ENCODE measurements around the gene GSAP. TPM values are rescaled to one million over a fixed set of nuclear protein-coding genes. Genes with fewer than 3 reads are reported as not detected.

The GSAP gene
- total and polyA plus RNA-seq, 2 donors (not counting 1 experiment from before 2014, with no cell fraction given): 140 to 207 TPM

DNA sequence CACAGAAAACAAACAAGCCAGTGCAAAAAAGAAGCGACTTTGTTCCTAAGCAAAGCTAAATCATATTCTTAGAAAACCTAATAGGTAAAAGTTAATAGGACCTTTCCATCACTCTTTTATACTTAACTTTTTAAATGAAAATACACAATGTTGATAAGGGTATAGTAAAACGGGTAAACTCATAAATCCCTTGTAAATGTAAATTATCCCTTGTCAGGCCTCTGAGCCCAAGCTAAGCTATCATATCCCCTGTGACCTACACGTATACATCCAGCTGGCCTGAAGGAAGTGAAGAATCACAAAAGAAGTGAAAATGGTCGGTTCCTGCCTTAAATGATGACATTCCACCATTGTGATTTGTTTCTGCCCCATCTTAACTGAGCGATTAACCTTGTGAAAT is 76.4 kb downstream of the GSAP start:
- no peak for ATAC-seq (ENCODE audit: low read depth)
- 70% methylated on average over 2 of the region's 5 CpGs for WGBS (ENCODE audit: insufficient coverage)
- peak overlapping the region; percentile 78 for H3K27ac Mint-ChIP-seq

More for the DNA sequence above, 76.4 kb downstream of the GSAP start:
- peaks cover 0 to 1% of the 10 kb centered on the region in 2 experiments for H3K36me3 ChIP-seq (replicated peaks in 1 of 2; ENCODE audit: control extremely low read depth in 1 of 2, control insufficient read depth in 1 of 2, extremely low read depth in 1 of 2, insufficient read depth in 2 of 2, low read length in 1 of 2)
- no peak overlapping the region for H3K4me3 ChIP-seq (ENCODE audit: control extremely low read depth in 1 of 5, extremely low read depth in 1 of 5, insufficient read depth in 1 of 5, low read depth in 2 of 5, low read length in 4 of 5)
- H3K79me2 ChIP-seq (ENCODE audit: control insufficient read depth, insufficient read depth, low read length): no peaks in the 10 kb centered on the region
- ChIA-PET POLR2A (no interaction called here), CTCF (interaction anchor here (1.1 kb wide), 1 partner anchor 88 kb away, joined by 3 read pairs; no protein-coding TSS in a partner anchor)
- no peaks in the 10 kb centered on the region for H3K9me3 Mint-ChIP-seq (ENCODE audit: insufficient read depth)
- no peak for DNase-seq
- peaks cover 51% of the 10 kb centered on the region for H3K4me1 Mint-ChIP-seq
- H2AFZ ChIP-seq (ENCODE audit: insufficient read depth, low read depth, low read length, poor library complexity, severe bottlenecking): no peak overlapping the region
- no peaks in the 10 kb centered on the region for H3K27me3 Mint-ChIP-seq
- H3K4me1 ChIP-seq (ENCODE audit: control insufficient read depth in 2 of 2, insufficient read depth in 2 of 2, low read length in 2 of 2): peaks cover 35 to 39% of the 10 kb centered on the region in 2 donors
- peaks cover 0 to 3% (median 0%) of the 10 kb centered on the region in 3 donors for H3K9me3 ChIP-seq (ENCODE audit: control extremely low read depth in 1 of 3, control insufficient read depth in 2 of 3, insufficient read depth in 1 of 3, low read length in 2 of 3)
- H3K4me2 ChIP-seq (replicated peaks; ENCODE audit: low read depth, low read length, poor library complexity, severe bottlenecking): no peak overlapping the region
- no peaks in the 10 kb centered on the region for H4K20me1 ChIP-seq (ENCODE audit: control insufficient read depth, insufficient read depth, low read length, poor library complexity, severe bottlenecking)
- H3K27me3 ChIP-seq (replicated peaks in 1 of 4; ENCODE audit: control extremely low read depth in 1 of 4, control insufficient read depth in 3 of 4, insufficient read depth in 4 of 4, low read length in 3 of 4): no peaks in the 10 kb centered on the region
- no peak overlapping the region for H3K4me3 Mint-ChIP-seq
- no peak overlapping the region for H3K9ac ChIP-seq (ENCODE audit: low read length)
- TF ChIP-seq CTCF (IDR thresholded peaks at IDR 0.05) (no peak), EZH2 (IDR thresholded peaks at IDR 0.05; ENCODE audit: borderline replicate concordance, insufficient read depth, low read depth, low read length, poor library complexity, severe bottlenecking) (no peak)
- peak overlapping the region; percentile 81 to 83 for H3K27ac ChIP-seq (ENCODE audit: low read length in 2 of 2)
- intact Hi-C loops (cut with micrococcal nuclease): loop anchor here (10.0 kb wide), 1 partner anchor 75 kb away; the partner anchor contains the start of gene GSAP

All from B cell (primary cell).